GM12891 (cell line): ENCODE data around the gene ETV6.

Experiments used
- PAX5 ChIP-seq: IDR thresholded peaks from 2 replicates; pipeline ENCODE4 v1.6.1; 2011; ENCODE audit warnings: low read length, moderate library complexity, mild to moderate bottlenecking; ENCODE audit not compliant: insufficient read depth, severe bottlenecking
- POLR2A ChIP-seq: IDR thresholded peaks from 2 replicates; pipeline ENCODE4 v1.6.1; 2011; ENCODE audit warnings: low read depth, low read length, control low read depth
- POLR2AphosphoS5 ChIP-seq: IDR thresholded peaks from 2 replicates; pipeline ENCODE4 v1.6.1; 2011; ENCODE audit warnings: low read depth, low read length, control low read depth
- POU2F2 ChIP-seq: IDR thresholded peaks from 2 replicates; pipeline ENCODE4 v1.6.1; 2011; ENCODE audit warnings: low read depth, mild to moderate bottlenecking, control low read depth, low read length, moderate library complexity
- SPI1 ChIP-seq: IDR thresholded peaks from 2 replicates; pipeline ENCODE4 v1.6.1; 2011; ENCODE audit warnings: low read depth, low read length, control low read depth
- TAF1 ChIP-seq: IDR thresholded peaks from 2 replicates; pipeline ENCODE4 v1.6.1; 2011; ENCODE audit warnings: low read depth, low read length, control low read depth

DNA sequence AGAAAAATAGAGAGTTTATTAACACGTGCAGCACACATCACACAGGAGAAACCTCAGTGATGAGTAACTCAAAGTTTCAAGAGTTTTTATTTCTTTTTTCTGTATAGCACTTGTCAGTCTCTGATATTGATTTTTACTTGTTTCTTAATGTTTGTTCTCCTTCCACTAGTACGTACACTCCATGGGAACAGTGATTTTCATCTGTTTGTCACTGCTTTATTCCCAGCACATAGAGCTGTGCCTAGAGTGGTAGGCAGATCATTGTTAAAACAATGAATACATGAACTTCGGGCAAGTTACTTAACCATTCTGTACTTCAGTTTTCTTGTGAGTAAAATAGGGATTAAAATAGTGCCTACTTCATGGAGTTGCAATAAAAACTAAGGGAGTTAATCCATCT is 46.6 kb downstream of the ETV6 start:
- TF ChIP-seq POLR2AphosphoS5 (no peak), POLR2A (no peak), TAF1 (no peak), SPI1 (no peak), PAX5 (no peak), POU2F2 (no peak)
